ENCODE measurements around the gene PSMB10.

PSMB10 gene

GRCh38 chr16:67951485-67951884, 14.8 kb upstream of the PSMB10 start:
- no peak for TF ChIP-seq CTCF (conservative IDR thresholded peaks at IDR 0.05; ENCODE audit: low read length)
- no peak for TF ChIP-seq EZH2phosphoT487 (IDR thresholded peaks at IDR 0.05; ENCODE audit: borderline replicate concordance)
- Histone ChIP-seq H3F3A (ENCODE audit: low read depth) (no peaks in the 10 kb centered on the region), H4K20me1 (ENCODE audit: insufficient read depth, low read length, poor library complexity, severe bottlenecking) (no peaks in the 10 kb centered on the region), H3K79me2 (ENCODE audit: insufficient read depth, low read length) (no peaks in the 10 kb centered on the region), H3K36me3 (ENCODE audit: insufficient read depth, low read length) (no peaks in the 10 kb centered on the region), H2AFZ (ENCODE audit: low read length) (no peak overlapping the region), H3K4me1 (ENCODE audit: insufficient read depth, low read length, poor library complexity, severe bottlenecking) (no peaks in the 10 kb centered on the region), H3K9ac (ENCODE audit: low read depth, low read length, poor library complexity, severe bottlenecking) (no peak overlapping the region), H3K27me3 (ENCODE audit: insufficient read depth, low read length, poor library complexity, severe bottlenecking) (no peaks in the 10 kb centered on the region), H3K9me3 (ENCODE audit: insufficient read depth, low read depth, low read length) (no peaks in the 10 kb centered on the region), H3K4me2 (ENCODE audit: low read depth, low read length, poor library complexity, severe bottlenecking) (no peak overlapping the region), H3K4me3 (ENCODE audit: low read length, poor library complexity, severe bottlenecking) (no peak overlapping the region), H3K9me2 (replicated peaks; ENCODE audit: low read depth, low read length) (no peaks in the 10 kb centered on the region)

GRCh38 chr16:67950335-67950843, 13.7 kb upstream of the PSMB10 start:
- Histone ChIP-seq H3K4me3 (ENCODE audit: low read length, poor library complexity, severe bottlenecking) (no peak overlapping the region), H4K20me1 (ENCODE audit: insufficient read depth, low read length, poor library complexity, severe bottlenecking) (no peaks in the 10 kb centered on the region), H3F3A (ENCODE audit: low read depth) (no peaks in the 10 kb centered on the region), H3K4me2 (ENCODE audit: low read depth, low read length, poor library complexity, severe bottlenecking) (no peak overlapping the region), H3K36me3 (ENCODE audit: insufficient read depth, low read length) (no peaks in the 10 kb centered on the region), H3K4me1 (ENCODE audit: insufficient read depth, low read length, poor library complexity, severe bottlenecking) (no peaks in the 10 kb centered on the region), H3K9me3 (ENCODE audit: insufficient read depth, low read depth, low read length) (no peaks in the 10 kb centered on the region), H3K79me2 (ENCODE audit: insufficient read depth, low read length) (no peaks in the 10 kb centered on the region), H3K27me3 (ENCODE audit: insufficient read depth, low read length, poor library complexity, severe bottlenecking) (no peaks in the 10 kb centered on the region), H3K9ac (ENCODE audit: low read depth, low read length, poor library complexity, severe bottlenecking) (no peak overlapping the region), H2AFZ (ENCODE audit: low read length) (no peak overlapping the region), H3K9me2 (replicated peaks; ENCODE audit: low read depth, low read length) (no peaks in the 10 kb centered on the region)
- TF ChIP-seq CTCF (conservative IDR thresholded peaks at IDR 0.05; ENCODE audit: low read length) = no peak
- no peak for TF ChIP-seq EZH2phosphoT487 (IDR thresholded peaks at IDR 0.05; ENCODE audit: borderline replicate concordance)

- Histone ChIP-seq H3K4me2 (ENCODE audit: low read depth, low read length, poor library complexity, severe bottlenecking) (no peak overlapping the region), H3K36me3 (ENCODE audit: insufficient read depth, low read length) (no peaks in the 10 kb centered on the region)
- TF ChIP-seq CTCF (conservative IDR thresholded peaks at IDR 0.05; ENCODE audit: low read length) (no peak), EZH2phosphoT487 (IDR thresholded peaks at IDR 0.05; ENCODE audit: borderline replicate concordance) (no peak)
Measured at GRCh38 chr16:67949645-67950044, 13.0 kb upstream of the PSMB10 start.

More at GRCh38 chr16:67949645-67950044, 13.0 kb upstream of the PSMB10 start:
- Histone ChIP-seq H3K9me3 (ENCODE audit: insufficient read depth, low read depth, low read length) (no peaks in the 10 kb centered on the region), H2AFZ (ENCODE audit: low read length) (no peak overlapping the region), H3K79me2 (ENCODE audit: insufficient read depth, low read length) (no peaks in the 10 kb centered on the region), H4K20me1 (ENCODE audit: insufficient read depth, low read length, poor library complexity, severe bottlenecking) (no peaks in the 10 kb centered on the region), H3K9ac (ENCODE audit: low read depth, low read length, poor library complexity, severe bottlenecking) (no peak overlapping the region), H3K9me2 (replicated peaks; ENCODE audit: low read depth, low read length) (no peaks in the 10 kb centered on the region), H3K4me1 (ENCODE audit: insufficient read depth, low read length, poor library complexity, severe bottlenecking) (no peaks in the 10 kb centered on the region), H3F3A (ENCODE audit: low read depth) (no peaks in the 10 kb centered on the region), H3K27me3 (ENCODE audit: insufficient read depth, low read length, poor library complexity, severe bottlenecking) (no peaks in the 10 kb centered on the region), H3K4me3 (ENCODE audit: low read length, poor library complexity, severe bottlenecking) (no peak overlapping the region)

Data from Loucy (cell line).